ENCODE measurements around the gene ARPC1A.

Gene ARPC1A

DNA sequence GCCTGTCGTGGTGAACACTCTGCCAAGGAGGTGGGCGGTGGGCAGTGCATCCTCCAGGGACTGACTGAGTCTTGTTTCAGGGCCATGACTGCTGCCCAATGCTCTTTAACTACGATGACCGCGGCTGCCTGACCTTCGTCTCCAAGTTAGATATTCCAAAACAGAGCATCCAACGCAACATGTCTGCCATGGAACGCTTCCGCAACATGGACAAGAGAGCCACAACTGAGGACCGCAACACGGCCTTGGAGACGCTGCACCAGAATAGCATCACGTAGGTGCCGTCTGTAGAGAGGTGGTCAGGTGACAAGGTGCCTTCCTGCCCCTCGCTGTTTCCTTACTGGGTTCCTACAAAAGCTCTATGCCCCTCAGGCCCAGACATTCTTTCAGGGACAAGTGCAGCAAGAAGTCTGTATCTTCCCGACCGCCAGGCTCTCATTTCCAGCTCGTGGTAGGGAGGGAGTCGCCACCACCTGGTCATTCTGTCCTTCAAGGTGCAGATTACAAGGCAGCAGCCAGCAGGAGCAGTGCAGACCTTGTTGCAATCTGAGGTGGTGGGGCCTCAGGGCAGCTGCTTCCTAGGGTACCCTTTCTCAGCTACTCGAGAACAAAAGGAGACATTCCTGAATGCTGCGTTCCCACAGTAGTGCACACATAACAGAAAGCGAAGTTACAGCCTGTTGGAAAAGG, 33.9 kb downstream of the ARPC1A start:
- DNase-seq (ENCODE audit: low read depth), result no peak
- TF ChIP-seq, protein P1, sequence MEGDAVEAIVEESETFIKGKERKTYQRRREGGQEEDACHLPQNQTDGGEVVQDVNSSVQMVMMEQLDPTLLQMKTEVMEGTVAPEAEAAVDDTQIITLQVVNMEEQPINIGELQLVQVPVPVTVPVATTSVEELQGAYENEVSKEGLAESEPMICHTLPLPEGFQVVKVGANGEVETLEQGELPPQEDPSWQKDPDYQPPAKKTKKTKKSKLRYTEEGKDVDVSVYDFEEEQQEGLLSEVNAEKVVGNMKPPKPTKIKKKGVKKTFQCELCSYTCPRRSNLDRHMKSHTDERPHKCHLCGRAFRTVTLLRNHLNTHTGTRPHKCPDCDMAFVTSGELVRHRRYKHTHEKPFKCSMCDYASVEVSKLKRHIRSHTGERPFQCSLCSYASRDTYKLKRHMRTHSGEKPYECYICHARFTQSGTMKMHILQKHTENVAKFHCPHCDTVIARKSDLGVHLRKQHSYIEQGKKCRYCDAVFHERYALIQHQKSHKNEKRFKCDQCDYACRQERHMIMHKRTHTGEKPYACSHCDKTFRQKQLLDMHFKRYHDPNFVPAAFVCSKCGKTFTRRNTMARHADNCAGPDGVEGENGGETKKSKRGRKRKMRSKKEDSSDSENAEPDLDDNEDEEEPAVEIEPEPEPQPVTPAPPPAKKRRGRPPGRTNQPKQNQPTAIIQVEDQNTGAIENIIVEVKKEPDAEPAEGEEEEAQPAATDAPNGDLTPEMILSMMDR (conservative IDR thresholded peaks at IDR 0.05; ENCODE audit: control insufficient read depth, insufficient read depth, low read depth, low read length), result no peak
- no peak overlapping the region for H3K4me3 ChIP-seq (ENCODE audit: control insufficient read depth, low read depth, low read length)

DNA sequence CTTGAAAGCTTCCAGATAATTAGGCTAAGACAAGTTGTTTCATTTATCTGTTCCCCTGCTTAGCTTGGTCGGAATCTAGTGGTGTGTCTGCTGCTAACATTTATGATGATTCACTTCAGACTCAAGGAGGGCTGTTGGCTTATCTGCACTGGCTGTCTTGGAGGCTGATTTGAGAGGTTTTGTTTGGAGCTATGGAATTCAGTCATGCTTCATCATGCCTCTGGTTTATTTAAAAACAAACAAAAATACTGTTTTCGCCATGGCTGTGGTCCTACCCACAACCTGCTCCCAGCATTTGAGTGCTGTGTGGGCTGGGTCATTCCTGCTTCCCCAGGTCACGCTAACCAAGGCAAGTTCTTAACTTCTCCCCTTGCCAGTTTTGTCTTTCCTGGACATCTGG, 37.1 kb downstream of the ARPC1A start:
- TF ChIP-seq, protein P1 (conservative IDR thresholded peaks at IDR 0.05; ENCODE audit: control insufficient read depth, insufficient read depth, low read depth, low read length), result no peak
- DNase-seq (ENCODE audit: low read depth), result peak; percentile 91
- H3K4me3 ChIP-seq (ENCODE audit: control insufficient read depth, low read depth, low read length), result no peak overlapping the region

DNA sequence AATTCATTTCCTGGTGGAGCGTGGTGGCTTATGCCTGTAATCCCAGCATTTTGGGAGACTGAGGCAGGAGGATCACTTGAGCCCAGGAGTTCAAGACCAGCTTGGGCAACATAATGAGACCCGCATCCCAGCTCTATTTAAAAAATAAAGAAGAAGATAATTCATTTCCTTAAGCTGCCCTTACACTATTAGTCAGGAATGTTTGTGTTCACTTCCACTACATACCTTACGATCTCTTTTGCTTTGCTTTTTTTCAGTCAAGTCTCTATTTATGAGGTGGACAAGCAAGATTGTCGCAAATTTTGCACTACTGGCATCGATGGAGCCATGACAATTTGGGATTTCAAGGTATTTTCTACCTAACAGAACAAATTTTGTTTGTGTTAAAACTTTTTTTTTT, 37.6 kb downstream of the ARPC1A start:
- no peak for DNase-seq (ENCODE audit: low read depth)
- no peak overlapping the region for H3K4me3 ChIP-seq (ENCODE audit: control insufficient read depth, low read depth, low read length)
- TF ChIP-seq, protein P1 (conservative IDR thresholded peaks at IDR 0.05; ENCODE audit: control insufficient read depth, insufficient read depth, low read depth, low read length), result no peak

DNA sequence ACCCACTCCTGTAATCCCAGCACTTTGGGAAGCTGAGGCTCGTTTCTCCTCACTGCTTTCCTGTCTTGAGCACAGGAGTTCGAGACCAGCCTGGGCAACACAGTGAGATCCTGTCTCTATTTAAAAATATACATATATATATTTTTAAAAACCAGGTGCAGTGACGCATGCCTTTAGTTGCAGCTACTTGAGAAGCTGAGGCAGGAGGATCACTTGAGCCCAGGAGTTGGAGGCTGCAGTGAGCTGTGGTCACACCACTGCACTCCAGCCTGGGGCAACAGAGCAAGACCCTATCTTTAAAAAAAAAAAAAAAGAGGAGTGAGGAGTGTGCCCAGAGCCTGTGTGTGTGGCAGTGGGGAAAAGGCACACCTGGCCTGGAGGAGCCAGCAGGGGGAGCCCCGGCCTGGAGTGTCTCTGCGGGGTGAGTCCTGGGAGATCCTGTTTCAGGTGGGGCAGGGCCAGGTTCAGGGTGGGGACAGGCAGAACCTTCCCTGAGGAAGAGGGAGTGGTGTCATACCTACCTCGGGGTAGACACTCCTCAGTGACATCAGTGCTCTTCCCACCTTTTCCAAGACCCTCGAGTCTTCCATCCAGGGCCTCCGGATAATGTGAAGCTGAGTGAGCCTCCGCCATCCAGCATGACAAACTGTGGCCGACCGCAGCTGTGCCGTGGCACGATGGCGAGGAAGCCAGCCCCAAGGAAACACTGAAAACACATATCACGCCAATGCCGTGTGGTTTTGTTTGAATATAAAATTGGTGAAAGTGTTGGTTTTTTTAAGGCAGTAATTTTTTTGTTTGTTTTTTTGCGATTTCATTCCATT, 39.8 kb downstream of the ARPC1A start:
- H3K4me3 ChIP-seq (ENCODE audit: control insufficient read depth, low read depth, low read length), result no peak overlapping the region
- TF ChIP-seq, protein P1 (conservative IDR thresholded peaks at IDR 0.05; ENCODE audit: control insufficient read depth, insufficient read depth, low read depth, low read length), result peak; percentile 50
- no peak for DNase-seq (ENCODE audit: low read depth)

DNA sequence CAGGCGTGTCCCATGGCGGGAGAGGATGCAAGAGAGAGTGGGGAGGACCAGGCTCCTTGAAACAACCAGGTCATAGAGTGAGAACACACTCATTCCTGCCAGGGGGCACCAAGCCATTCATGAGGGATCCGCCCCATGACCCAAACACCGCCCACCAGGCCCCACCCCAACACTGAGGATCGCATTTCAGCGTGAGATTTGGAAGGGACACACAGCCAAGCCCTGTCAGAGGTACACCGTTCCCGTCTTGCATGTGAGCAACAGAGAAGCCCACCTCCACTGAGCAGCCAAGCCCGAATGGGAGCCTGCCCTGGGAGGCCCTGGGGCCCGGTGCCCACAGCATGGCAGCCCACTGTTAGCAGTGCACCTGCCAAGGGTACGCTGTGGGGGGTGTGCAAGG, 40.9 kb downstream of the ARPC1A start:
- DNase-seq (ENCODE audit: low read depth), result no peak
- H3K4me3 ChIP-seq (ENCODE audit: control insufficient read depth, low read depth, low read length), result no peak overlapping the region
- TF ChIP-seq, protein P1 (conservative IDR thresholded peaks at IDR 0.05; ENCODE audit: control insufficient read depth, insufficient read depth, low read depth, low read length), result no peak

DNA sequence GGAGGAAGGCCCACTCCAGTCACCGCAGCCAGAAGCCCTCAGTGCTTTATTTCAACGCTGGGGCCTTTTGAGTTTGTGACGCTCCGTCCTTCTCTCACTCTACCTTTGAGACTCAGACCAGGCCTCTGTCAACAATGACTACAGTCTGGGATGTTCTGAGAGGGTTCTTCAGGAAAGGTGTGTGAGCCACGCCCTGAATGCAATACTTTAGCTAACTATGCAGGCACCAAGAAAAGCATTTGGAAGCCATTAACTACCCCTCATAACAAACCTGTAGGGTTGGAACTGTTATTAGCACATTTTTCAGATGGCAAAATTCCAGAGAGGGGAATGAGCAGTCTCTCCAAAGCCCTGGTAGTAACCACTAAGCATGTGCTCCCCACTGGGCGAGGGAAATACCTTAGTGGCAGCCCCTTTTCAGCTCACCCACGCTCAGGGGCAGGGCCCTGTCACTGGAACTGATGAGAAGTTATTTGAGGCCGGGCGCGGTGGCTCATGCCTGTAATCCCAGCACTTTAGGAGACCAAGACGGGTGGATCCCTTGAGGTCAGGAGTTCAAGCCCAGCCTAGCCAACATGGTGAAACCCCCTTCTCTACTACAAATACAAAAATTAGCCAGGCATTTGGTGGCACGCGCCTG, 43.2 kb downstream of the ARPC1A start:
- no peak overlapping the region for H3K4me3 ChIP-seq (ENCODE audit: control insufficient read depth, low read depth, low read length)
- TF ChIP-seq, protein P1 (conservative IDR thresholded peaks at IDR 0.05; ENCODE audit: control insufficient read depth, insufficient read depth, low read depth, low read length), result no peak
- no peak for DNase-seq (ENCODE audit: low read depth)
